Activated CD8-positive, alpha-beta T cell treated with anti-CD3 and anti-CD28 coated beads for 36 hours (primary cell): ENCODE measurements around the gene TFF3. TPM values are rescaled to one million over a fixed set of nuclear protein-coding genes. Genes with fewer than 3 reads are reported as not detected.

ENCODE experiments used
- ATAC-seq: fragments of 200-7000 bp; cut with Tn5 transposase; one replicate; pipeline ENCODE4 v1.10.0; 2021; ENCODE audit warnings: mild to moderate bottlenecking, moderate library complexity
- CTCF ChIA-PET: fragments of 350-600 bp; sonication (Branson Sonifier 250); formaldehyde crosslinking; loops from one replicate; lab custom pipeline; 2021; ENCODE audit warnings: antibody characterized with exemption; lab: Charles Lee
- POLR2A ChIA-PET: fragments of 350-600 bp; sonication (Branson Sonifier 250); formaldehyde crosslinking; loops from one replicate; lab custom pipeline; 2021; ENCODE audit warnings: antibody characterized with exemption; lab: Charles Lee
- DNase-seq: peaks from one replicate; pipeline ENCODE4 v3.0.0-alpha.2; 2020
- H3K27ac Mint-ChIP-seq: one replicate; pipeline ENCODE4 v1.8.0; 2021; ENCODE audit warnings: mild to moderate bottlenecking, mixed read lengths
- H3K27me3 Mint-ChIP-seq: one replicate; pipeline ENCODE4 v1.8.0; 2021; ENCODE audit warnings: mixed read lengths
- H3K36me3 Mint-ChIP-seq: one replicate; pipeline ENCODE4 v1.8.0; 2021; ENCODE audit warnings: low read depth, mixed read lengths
- H3K4me1 Mint-ChIP-seq: one replicate; pipeline ENCODE4 v1.8.0; 2021; ENCODE audit warnings: low read depth, mixed read lengths
- H3K4me3 Mint-ChIP-seq: one replicate; pipeline ENCODE4 v1.8.0; 2021; ENCODE audit warnings: mild to moderate bottlenecking, moderate library complexity, mixed read lengths
- H3K9me3 Mint-ChIP-seq: one replicate; pipeline ENCODE4 v1.8.0; 2021; ENCODE audit warnings: mixed read lengths
- CTCF ChIP-seq: fragments of 200-600 bp; IDR thresholded peaks from one replicate; pipeline ENCODE4 v1.8.0; 2022; ENCODE audit warnings: antibody characterized with exemption, mild to moderate bottlenecking
- intact Hi-C: fragments of 100-400 bp; cut with micrococcal nuclease; formaldehyde crosslinking; loops from one replicate; pipeline ENCODE4 v1.10.0; 2022
- total RNA-seq, 2 experiments: library from RNA; stranded (reverse); gene quantifications; one replicate each; pipeline ENCODE4 v1.2.3, GENCODE V29; 2021

TFF3 gene
- total RNA-seq, 2 experiments from 2014 or later = not detected

DNA sequence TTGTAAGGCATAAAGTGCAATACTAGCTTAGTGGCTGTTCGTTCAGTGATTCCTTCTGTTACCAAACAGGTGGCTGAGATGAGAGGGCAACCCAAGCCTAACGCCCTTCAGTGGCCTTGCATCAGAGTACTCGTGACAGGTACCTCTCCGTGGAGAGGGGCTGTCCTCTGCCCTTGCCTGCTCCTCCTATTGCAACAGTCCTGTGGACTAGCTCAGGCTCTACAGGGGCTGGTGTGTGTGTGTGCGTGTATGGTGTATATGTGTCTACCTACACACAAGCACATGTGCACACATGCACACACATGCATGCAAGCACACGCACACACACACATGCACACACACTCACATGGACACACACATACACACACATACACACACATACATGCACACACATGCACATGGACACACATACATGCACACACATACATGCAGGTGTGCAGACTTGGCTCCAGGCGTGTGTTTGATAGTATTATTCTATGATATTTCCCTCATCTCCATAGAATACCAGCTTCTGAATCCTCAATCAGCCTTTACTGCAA lies 15.1 kb downstream of the TFF3 start:
- Mint-ChIP-seq H3K9me3 (no peaks in the 10 kb centered on the region), H3K27ac (no peak overlapping the region), H3K36me3 (no peaks in the 10 kb centered on the region), H3K4me1 (peaks cover 14% of the 10 kb centered on the region), H3K4me3 (no peak overlapping the region), H3K27me3 (no peaks in the 10 kb centered on the region)
- TF ChIP-seq CTCF = no peak
- ChIA-PET POLR2A (no interaction called here), CTCF (interaction anchor here (1.2 to 5.4 kb wide), 2 partner anchors 10 to 20 kb away, joined by 3 to 34 read pairs; no protein-coding TSS in a partner anchor)
- intact Hi-C loops = no loop called here
- DNase-seq (no peak), ATAC-seq (no peak)

- Mint-ChIP-seq H3K36me3 (no peaks in the 10 kb centered on the region), H3K4me3 (no peak overlapping the region), H3K27ac (no peak overlapping the region), H3K27me3 (no peaks in the 10 kb centered on the region), H3K9me3 (no peaks in the 10 kb centered on the region), H3K4me1 (peaks cover 14% of the 10 kb centered on the region)
- POLR2A ChIA-PET = no interaction called here
- TF ChIP-seq CTCF = no peak
- ATAC-seq (peak; percentile 77), DNase-seq (peak; percentile 52)
- CTCF ChIA-PET = interaction anchor here (1.2 to 5.4 kb wide), 2 partner anchors 10 to 20 kb away, joined by 3 to 34 read pairs; no protein-coding TSS in a partner anchor
- intact Hi-C loops = no loop called here
These were observed 15.7 kb downstream of the TFF3 start for GRCh38 chr21:42299324-42300044.

DNA sequence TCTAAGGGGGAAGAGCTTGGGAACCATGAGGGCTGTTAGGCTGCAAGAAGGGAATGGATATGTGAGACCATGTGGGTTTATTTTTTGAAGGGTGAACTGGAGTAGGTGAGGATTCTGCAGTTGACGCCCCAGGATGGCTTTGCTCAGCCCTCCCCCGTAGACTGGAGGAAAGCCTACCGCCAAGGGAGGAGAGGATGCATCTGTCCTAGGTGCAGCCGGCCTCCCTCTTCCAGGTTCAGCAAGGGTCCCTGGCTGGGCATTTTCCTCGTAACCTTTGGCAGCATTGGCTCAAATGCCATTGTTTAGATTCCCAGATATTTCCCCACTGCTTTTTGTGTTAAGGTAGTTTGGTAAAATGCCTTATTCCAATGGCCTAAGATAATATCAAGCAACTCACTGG lies 16.6 kb downstream of the TFF3 start:
- Mint-ChIP-seq H3K9me3 (no peaks in the 10 kb centered on the region), H3K4me3 (no peak overlapping the region)
- CTCF ChIA-PET = interaction anchor here (1.2 to 5.4 kb wide), 3 partner anchors 11 to 153 kb away, joined by 3 to 34 read pairs (median 10); no protein-coding TSS in a partner anchor

DNA sequence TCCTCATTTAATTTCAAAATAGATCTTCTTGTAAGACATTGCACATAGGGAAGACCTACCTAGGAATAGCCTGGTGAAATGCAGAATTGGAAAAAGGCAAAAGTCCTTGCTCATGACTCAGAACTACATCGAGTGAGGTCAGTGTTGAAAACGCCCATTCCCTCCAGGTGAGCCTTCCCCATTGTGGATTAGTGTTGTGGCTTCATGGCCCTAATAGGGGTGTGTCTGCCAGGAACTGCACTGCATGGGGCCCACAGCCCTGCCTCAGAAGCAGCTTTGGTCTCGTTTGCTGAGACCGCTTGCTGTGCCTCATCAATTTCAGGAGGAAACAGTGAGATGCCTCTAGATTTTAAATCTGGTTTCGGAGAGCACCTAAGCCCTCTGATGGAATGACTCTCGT lies 17.0 kb downstream of the TFF3 start:
- no peaks in the 10 kb centered on the region for H3K9me3 Mint-ChIP-seq
- DNase-seq (no peak), ATAC-seq (no peak)
- TF ChIP-seq CTCF = no peak
- intact Hi-C loops = no loop called here
- no peak overlapping the region for H3K27ac Mint-ChIP-seq
- peaks cover 14% of the 10 kb centered on the region for H3K4me1 Mint-ChIP-seq
- no peak overlapping the region for H3K4me3 Mint-ChIP-seq
- ChIA-PET CTCF (interaction anchor here (1.3 to 5.4 kb wide), 3 partner anchors 11 to 153 kb away, joined by 6 to 34 read pairs (median 10); no protein-coding TSS in a partner anchor), POLR2A (no interaction called here)
- H3K27me3 Mint-ChIP-seq = no peaks in the 10 kb centered on the region
- H3K36me3 Mint-ChIP-seq = no peaks in the 10 kb centered on the region

More for the DNA sequence above, 16.6 kb downstream of the TFF3 start:
- H3K4me1 Mint-ChIP-seq = peaks cover 14% of the 10 kb centered on the region
- no peaks in the 10 kb centered on the region for H3K27me3 Mint-ChIP-seq
- ATAC-seq = no peak
- DNase-seq = no peak
- POLR2A ChIA-PET = no interaction called here
- no peak for TF ChIP-seq CTCF
- intact Hi-C loops = no loop called here
- H3K36me3 Mint-ChIP-seq = no peaks in the 10 kb centered on the region
- no peak overlapping the region for H3K27ac Mint-ChIP-seq

DNA sequence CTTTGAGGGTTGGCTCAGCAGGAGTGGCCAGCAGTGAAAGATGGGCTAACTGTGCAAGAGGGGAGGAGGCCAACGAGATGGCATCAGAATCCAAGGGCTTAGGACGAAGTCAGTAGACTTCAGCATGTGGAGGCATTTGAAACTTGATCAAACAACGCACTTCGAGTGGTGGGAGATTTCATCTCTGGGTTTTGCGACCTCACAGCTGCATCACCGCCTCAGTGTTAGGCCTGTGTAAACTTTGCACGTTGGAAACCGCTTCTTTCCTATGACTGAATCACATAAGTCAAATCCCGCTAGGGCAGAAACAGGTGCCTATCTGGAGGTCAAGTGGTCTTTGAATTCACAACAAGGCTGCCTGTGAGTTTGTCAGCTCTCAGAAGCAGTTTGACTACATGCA lies 17.8 kb downstream of the TFF3 start:
- no peaks in the 10 kb centered on the region for H3K27me3 Mint-ChIP-seq
- TF ChIP-seq CTCF = no peak
- no peak for DNase-seq
- H3K4me3 Mint-ChIP-seq = no peak overlapping the region
- no peak overlapping the region for H3K27ac Mint-ChIP-seq
- no peaks in the 10 kb centered on the region for H3K36me3 Mint-ChIP-seq
- ChIA-PET CTCF (interaction anchor here (0.6 to 5.4 kb wide), 6 partner anchors 12 to 152 kb away, joined by 3 to 34 read pairs (median 6); no protein-coding TSS in a partner anchor), POLR2A (no interaction called here)
- H3K4me1 Mint-ChIP-seq = peaks cover 14% of the 10 kb centered on the region
- H3K9me3 Mint-ChIP-seq = no peaks in the 10 kb centered on the region
- no peak for ATAC-seq
- intact Hi-C loops = no loop called here
